ENCODE measurements around the gene FAM120A.

FAM120A gene

DNA sequence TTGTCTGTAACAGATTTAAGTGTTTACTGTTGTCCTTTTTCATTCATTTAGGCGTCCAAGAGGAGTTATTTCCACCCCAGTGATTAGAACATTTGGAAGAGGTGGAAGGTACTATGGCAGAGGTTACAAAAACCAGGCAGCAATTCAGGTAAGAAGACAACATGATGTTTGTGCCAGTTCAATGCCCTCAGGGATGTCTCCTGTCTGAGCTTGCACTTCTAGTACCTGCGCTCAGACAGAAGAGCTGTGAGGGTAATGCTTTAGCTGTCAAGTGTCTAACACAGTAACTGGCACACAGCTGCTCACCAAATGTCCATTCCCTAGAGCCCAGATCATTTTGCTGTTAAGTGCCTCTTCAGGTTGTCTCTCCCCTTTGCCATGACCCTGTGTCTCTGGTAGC, 110.7 kb downstream of the FAM120A start:
- DNase-seq: no peak

- no peak for DNase-seq
Measured at GRCh38 chr9:93565089-93565488, 113.6 kb downstream of the FAM120A start.

GRCh38 chr9:93566408-93567270, 115.2 kb downstream of the FAM120A start:
- peak; percentile 99 to 100 (median 99) for DNase-seq

GRCh38 chr9:93567271-93567959, 115.9 kb downstream of the FAM120A start:
- no peak for DNase-seq

DNA sequence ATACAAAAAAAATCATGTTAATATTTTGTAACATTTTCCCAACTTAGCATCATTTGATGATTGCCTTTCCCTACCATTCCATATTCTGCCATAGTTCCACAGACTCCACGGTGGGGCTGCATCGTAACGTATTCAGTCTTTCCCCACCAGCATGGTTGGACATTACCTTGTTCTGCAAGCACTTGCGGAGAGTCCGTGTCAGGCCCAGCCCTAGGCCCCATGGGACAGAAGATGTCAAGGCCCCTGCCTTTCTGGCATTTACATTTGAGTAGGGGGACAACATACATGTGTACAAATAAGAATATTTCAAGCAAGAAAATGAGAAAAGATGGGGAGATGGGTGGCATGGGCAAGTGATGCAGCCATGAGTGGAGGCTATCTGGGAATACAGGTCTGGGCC, 116.7 kb downstream of the FAM120A start:
- no peak for DNase-seq

- no peak for DNase-seq
Measured at GRCh38 chr9:93569621-93570174, 118.2 kb downstream of the FAM120A start.

- DNase-seq: peak; percentile 19 to 55 (median 55)
Measured at GRCh38 chr9:93572221-93572620, 120.7 kb downstream of the FAM120A start.

DNA sequence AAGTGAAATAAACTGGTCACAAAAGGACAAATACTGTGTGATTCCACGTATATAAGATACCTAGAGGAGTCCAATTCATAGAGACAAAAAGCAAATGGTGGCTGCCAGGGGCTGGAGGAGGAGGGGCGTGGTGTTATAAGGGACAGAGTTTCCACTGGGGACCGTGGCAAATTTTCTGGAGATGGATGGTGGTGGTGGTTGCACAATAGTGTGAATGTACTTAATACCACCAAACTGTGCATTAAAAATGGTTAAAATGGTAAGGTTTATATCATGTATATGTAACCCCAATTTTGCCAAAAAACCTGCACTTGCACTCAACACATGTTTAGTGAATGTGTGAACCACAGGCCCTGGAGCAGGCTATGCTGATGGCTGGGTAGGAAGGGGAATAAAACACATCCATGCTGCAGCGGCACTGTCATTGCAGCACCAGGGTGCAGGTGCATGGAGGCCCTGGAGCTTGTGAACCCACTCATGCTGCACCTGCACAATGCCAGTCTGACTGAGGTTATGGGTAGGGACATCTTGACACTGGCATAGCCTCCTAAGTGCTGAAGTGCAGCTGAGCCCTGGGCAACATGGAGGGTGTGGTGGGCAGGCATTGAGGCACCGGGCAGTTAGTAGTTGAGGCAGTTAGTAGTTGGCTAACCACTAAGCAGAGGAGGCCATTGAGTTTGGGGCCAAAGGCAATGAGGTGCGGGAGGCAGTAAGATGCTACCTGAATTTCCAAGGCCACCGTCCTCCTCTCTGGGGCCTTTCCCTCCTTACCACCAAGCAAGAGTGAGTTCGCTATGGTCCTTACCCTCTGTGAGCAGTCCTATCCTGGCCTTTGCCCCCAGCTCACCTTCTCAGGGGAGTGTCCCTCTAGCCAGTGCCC, 121.4 kb downstream of the FAM120A start:
- no peak for DNase-seq

DNA sequence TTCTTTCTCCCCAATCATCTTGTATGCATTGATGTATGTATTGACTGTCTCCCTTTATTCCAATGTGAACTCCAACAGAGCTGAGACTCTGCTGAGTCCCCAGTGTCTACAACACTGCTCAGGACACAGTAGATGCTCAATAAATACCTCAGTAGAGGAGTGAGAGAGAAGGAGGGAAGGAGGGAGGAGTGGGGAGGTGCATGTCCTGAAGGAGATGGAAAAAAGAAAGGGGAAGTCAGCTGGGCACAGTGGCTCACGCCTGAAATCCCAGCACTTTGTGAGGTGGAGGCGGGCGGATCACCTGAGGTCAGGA, 122.0 kb downstream of the FAM120A start:
- DNase-seq: no peak

DNA sequence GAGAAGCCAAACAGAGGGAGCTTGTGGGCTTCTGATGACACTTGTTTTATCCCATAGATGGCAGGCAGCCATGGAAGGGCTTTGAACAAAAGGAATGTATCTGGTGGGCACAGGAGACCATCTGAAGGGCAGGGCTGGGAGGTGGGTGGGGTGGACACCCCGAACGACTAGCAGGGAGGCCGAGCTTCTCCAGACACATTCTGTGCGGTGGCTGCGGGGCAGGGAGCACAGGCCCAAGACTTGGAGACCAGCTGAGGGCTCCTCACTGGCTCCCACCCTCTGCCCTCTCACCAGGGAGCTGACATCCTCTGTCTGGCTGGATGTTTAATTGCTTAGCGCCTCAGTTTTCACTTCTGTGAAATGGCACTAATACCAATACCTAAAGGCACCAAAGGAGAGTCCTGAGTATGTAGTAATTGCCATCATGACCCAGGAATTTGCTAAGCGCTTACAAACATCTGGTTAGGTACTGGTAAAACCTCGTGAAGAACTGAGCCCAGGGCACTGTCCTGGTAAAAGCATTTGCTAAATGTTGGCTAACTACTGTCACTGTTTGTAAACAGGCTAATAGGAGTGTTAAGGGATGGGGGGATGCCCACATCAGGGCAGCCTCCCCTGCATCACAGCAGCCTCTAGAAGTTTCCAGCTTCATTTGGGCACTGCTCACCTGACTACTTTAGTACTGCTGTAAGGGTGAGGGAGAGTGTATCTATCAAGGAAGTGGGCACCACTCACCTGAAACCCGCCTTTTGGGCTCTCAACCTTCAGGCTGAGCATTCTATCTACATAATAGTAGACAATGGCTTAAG, 122.8 kb downstream of the FAM120A start:
- peak in 1 of 3 donors; percentile 10 for DNase-seq

DNA sequence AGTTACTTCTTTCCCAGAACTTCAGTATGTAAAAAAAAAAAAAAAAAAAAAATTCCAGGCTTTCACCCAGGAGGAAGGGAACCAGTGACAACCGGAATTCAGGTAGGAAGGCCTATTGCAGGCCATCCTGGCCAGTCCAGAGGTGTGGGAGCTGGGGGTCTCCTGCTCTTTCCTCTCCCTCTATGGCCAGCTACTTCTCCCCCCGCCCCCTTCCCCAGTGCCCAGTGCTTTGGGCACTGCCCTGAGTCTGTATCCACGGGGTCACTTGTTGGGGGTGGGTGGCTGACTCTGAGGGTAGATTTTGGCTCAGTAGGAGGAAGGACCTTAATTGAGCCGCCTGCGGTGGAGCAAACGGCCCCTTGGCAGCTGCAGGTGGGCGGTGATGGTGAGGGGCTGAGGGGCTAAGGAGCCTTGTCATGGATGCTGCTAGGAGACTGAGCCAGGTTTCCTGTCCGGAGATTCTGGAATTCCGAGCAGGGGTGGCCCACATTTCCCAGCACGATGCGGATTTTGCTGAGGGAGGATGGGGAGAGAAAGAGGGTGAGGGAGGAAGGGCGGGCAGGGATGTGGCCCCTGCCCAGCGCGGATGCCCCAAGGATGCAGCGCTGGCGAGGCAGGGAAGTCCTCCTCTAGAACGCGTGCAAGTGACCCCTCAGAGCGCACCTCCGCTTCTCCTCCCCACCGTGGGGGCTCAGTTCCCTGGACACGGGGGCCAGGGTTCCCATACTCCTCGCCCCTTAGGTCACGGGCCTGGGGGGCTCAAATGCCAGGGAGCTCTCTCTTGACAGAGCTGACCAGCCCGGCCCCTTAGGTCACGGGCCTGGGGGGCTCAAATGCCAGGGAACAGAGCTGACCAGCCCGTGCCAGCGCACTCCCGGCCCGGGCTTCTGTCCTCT, 123.7 kb downstream of the FAM120A start:
- no peak for DNase-seq

DNA sequence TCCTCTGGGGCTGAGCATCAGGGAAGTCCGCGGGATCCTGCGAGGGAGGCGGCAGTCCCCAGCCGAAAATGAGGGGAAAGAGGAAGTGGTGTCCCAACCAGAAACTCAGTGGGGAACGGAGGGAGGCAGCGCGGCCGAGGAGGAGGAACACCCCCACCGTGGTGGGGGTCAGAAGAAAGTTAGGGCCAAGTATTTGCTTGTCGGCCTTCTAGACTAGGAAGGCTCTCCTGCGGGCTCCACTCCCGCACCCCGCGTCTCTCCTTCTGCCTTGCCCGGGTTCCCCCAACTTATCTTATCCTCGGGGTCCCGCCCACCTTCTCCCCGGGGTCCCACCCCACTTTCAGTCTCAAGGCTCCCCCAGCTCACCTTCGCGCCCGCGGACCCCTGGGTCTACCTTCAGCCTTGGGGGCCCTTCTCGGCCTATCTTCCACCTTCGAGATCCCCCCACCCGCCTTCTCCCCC, 124.3 kb downstream of the FAM120A start:
- DNase-seq: peak; percentile 88 to 93 (median 90)

DNA sequence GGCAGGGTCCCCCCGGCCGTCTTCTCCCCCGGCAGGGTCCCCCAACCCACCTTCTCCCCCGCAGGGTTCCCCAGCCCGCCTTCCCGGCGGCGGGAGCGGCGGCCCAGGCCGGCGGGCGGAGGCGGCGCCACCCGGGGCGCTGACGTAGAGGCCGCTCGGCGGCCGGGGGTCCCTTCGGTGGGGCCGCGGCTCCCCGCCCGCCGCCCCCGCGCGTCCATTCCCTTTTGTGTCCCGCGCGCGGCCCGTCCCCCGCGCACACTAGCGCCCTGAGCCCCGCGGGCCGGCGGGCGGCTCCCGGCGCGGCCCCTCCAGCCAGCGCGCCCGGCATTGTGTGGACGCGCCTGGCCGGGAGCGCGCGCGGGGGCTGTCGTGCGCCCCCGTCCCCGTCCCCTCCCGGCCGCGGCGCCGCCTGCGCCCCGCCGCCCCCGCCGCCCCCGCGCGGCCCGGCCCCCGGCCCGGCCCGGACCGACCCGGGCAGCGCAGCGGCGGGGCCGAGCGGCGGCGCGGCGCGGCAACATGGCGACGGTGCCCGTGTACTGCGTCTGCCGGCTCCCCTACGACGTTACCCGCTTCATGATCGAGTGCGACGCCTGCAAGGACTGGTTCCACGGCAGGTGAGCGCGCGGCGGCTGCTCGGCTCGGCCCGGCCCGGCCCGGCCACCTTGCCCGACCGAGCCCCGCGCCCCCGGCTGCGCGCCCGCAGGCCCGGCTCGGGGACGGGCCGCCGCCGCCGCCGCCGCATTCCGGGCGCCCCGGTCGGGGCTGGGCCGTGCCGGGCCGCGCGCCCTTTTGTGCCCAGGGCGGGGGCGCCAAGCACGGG, 125.0 kb downstream of the FAM120A start, which contains the start of gene PHF2:
PHF2 (plus strand) TSS at position 327 of the 820 bp plus-strand sequence; CDS start at position 517, 190 bp downstream.
- peak; percentile 44 to 78 (median 59) for DNase-seq

- peak in 2 of 3 donors; percentile 35 to 64 for DNase-seq
Measured at GRCh38 chr9:93577078-93577974, 125.8 kb downstream of the FAM120A start.

- DNase-seq: no peak
Measured at GRCh38 chr9:93577975-93578682, 126.6 kb downstream of the FAM120A start.

- DNase-seq: no peak
Measured at GRCh38 chr9:93578844-93579243, 127.4 kb downstream of the FAM120A start.

- no peak for DNase-seq
Measured at GRCh38 chr9:93579711-93580516, 128.4 kb downstream of the FAM120A start.
